C4-2B (cell line): ENCODE measurements around the gene DLGAP1.

ENCODE experiments used
- H3K27ac ChIP-seq: fragments of 450-650 bp; 2 replicates; pipeline ENCODE4 v1.5.1; 2017
- CTCF ChIP-seq: fragments of 450-650 bp; conservative IDR thresholded peaks from 2 replicates; pipeline ENCODE4 v1.5.1; 2017; ENCODE audit warnings: mild to moderate bottlenecking
- ZFX ChIP-seq: fragments of 450-650 bp; IDR thresholded peaks from 2 replicates; pipeline ENCODE4 v1.6.1; 2017

DLGAP1 gene

GRCh38 chr18:3839581-3839981, 615.5 kb downstream of the DLGAP1 start:
- TF ChIP-seq CTCF, result no peak
- no peak for TF ChIP-seq ZFX
- H3K27ac ChIP-seq, result no peak overlapping the region

- TF ChIP-seq ZFX (no peak), CTCF (no peak)
- no peak overlapping the region for H3K27ac ChIP-seq
Observed at GRCh38 chr18:3836483-3837335, 618.4 kb downstream of the DLGAP1 start.

GRCh38 chr18:3832025-3832638, 623.0 kb downstream of the DLGAP1 start:
- H3K27ac ChIP-seq, result no peak overlapping the region
- TF ChIP-seq CTCF (no peak), ZFX (no peak)

- no peak overlapping the region for H3K27ac ChIP-seq
- TF ChIP-seq ZFX, result no peak
- TF ChIP-seq CTCF, result no peak
Observed at GRCh38 chr18:3830604-3831003, 624.5 kb downstream of the DLGAP1 start.

GRCh38 chr18:3827236-3827845, 627.8 kb downstream of the DLGAP1 start:
- TF ChIP-seq ZFX, result no peak
- H3K27ac ChIP-seq, result no peak overlapping the region

GRCh38 chr18:3826021-3826420, 629.1 kb downstream of the DLGAP1 start:
- H3K27ac ChIP-seq, result no peak overlapping the region
- TF ChIP-seq CTCF (no peak), ZFX (no peak)

- TF ChIP-seq ZFX, result no peak
- no peak for TF ChIP-seq CTCF
- no peak overlapping the region for H3K27ac ChIP-seq
Observed at GRCh38 chr18:3824101-3824500, 631.0 kb downstream of the DLGAP1 start.
